Mesenchymal stem cell (in vitro differentiated cells and primary cell): ENCODE data around the gene BLVRA.
"Not testable (repeated sequence)": the region's sequence is repeated elsewhere in the genome, so short reads cannot be mapped to it uniquely, and the experiment has no call there.

Experiments used
- DNase-seq: peaks from one replicate; pipeline ENCODE4 v3.0.0-alpha.2; 2013
- H2AFZ ChIP-seq: one replicate; pipeline ENCODE4 v1.6.1; 2013; ENCODE audit warnings: low read depth, mild to moderate bottlenecking, control low read depth, inconsistent platforms, low read length, moderate library complexity
- H2AK5ac ChIP-seq: 2 replicates; pipeline ENCODE4 v1.6.1; 2013; ENCODE audit warnings: low read length, moderate library complexity, mild to moderate bottlenecking, inconsistent platforms; ENCODE audit not compliant: severe bottlenecking
- H2BK120ac ChIP-seq: one replicate; pipeline ENCODE4 v1.6.1; 2013; ENCODE audit warnings: low read depth, mild to moderate bottlenecking, inconsistent platforms, low read length, moderate library complexity
- H2BK12ac ChIP-seq, 2 experiments: one replicate each; pipeline ENCODE4 v1.6.1; 2013; ENCODE audit warnings: inconsistent platforms in 2 of 2, low read length in 2 of 2, mild to moderate bottlenecking in 2 of 2, moderate library complexity in 2 of 2, control low read depth in 1 of 2
- H2BK15ac ChIP-seq: one replicate; pipeline ENCODE4 v1.6.1; 2013; ENCODE audit warnings: mild to moderate bottlenecking, low read depth, inconsistent platforms; ENCODE audit not compliant: poor library complexity, severe bottlenecking
- H2BK5ac ChIP-seq: 2 replicates; pipeline ENCODE4 v1.6.1; 2013; ENCODE audit warnings: low read depth, mild to moderate bottlenecking, low read length, control low read depth, inconsistent platforms; ENCODE audit not compliant: poor library complexity, severe bottlenecking
- H3K14ac ChIP-seq, 2 experiments: one replicate each; pipeline ENCODE4 v1.6.1; 2013; ENCODE audit warnings: inconsistent platforms in 2 of 2, low read length in 2 of 2, control low read depth in 1 of 2, mild to moderate bottlenecking in 1 of 2, moderate library complexity in 1 of 2
- H3K18ac ChIP-seq, 2 experiments: one replicate each; pipeline ENCODE4 v1.6.1; 2013; ENCODE audit warnings: inconsistent platforms in 2 of 2, low read length in 2 of 2, control low read depth in 1 of 2, low read depth in 1 of 2, mild to moderate bottlenecking in 1 of 2
- H3K23ac ChIP-seq, 2 experiments: one replicate each; pipeline ENCODE4 v1.6.1; 2013; ENCODE audit warnings: inconsistent platforms in 2 of 2, low read length in 2 of 2, mild to moderate bottlenecking in 2 of 2, moderate library complexity in 2 of 2, control low read depth in 1 of 2
- H3K27ac ChIP-seq: 2 replicates; pipeline ENCODE4 v1.5.1; 2013; ENCODE audit warnings: mild to moderate bottlenecking, moderate library complexity, low read length, control low read depth, inconsistent platforms; ENCODE audit not compliant: poor library complexity, severe bottlenecking
- H3K27me3 ChIP-seq, 2 experiments: 2 replicates each; pipeline versions ENCODE4 v1.6.1 to v1.7.0; 2013; ENCODE audit warnings: low read length in 2 of 2, mild to moderate bottlenecking in 2 of 2, moderate library complexity in 2 of 2, control low read depth in 1 of 2, inconsistent platforms in 1 of 2; ENCODE audit not compliant: control insufficient read depth in 1 of 2, insufficient read depth in 1 of 2
- H3K36me3 ChIP-seq, 2 experiments: 2 replicates each; pipeline versions ENCODE4 v1.6.1 to v1.7.0; 2013; ENCODE audit warnings: low read length in 2 of 2, control low read depth in 1 of 2, inconsistent platforms in 1 of 2, low read depth in 1 of 2, mild to moderate bottlenecking in 1 of 2; ENCODE audit not compliant: insufficient read depth in 2 of 2, control insufficient read depth in 1 of 2
- H3K4ac ChIP-seq, 2 experiments: one replicate each; pipeline ENCODE4 v1.6.1; 2013; ENCODE audit warnings: inconsistent platforms in 2 of 2, low read length in 2 of 2, mild to moderate bottlenecking in 2 of 2, moderate library complexity in 2 of 2, control low read depth in 1 of 2, low read depth in 1 of 2
- H3K4me1 ChIP-seq: 2 replicates; pipeline ENCODE4 v1.6.1; 2013; ENCODE audit warnings: low read depth, low read length, control low read depth; ENCODE audit not compliant: control insufficient read depth, insufficient read depth
- H3K4me2 ChIP-seq: 2 replicates; pipeline ENCODE4 v1.6.1; 2013; ENCODE audit warnings: low read length, mild to moderate bottlenecking, inconsistent platforms; ENCODE audit not compliant: poor library complexity, severe bottlenecking
- H3K4me3 ChIP-seq, 2 experiments: 2 replicates each; pipeline versions ENCODE4 v1.5.1 to v1.7.0; 2013; ENCODE audit warnings: low read length in 2 of 2, mild to moderate bottlenecking in 2 of 2, control low read depth in 1 of 2, low read depth in 1 of 2; ENCODE audit not compliant: insufficient read depth in 1 of 2
- H3K79me1 ChIP-seq: replicated peaks from 2 replicates; pipeline ENCODE4 v1.6.1; 2013; ENCODE audit warnings: mild to moderate bottlenecking, control low read depth, low read length, inconsistent platforms; ENCODE audit not compliant: poor library complexity, severe bottlenecking
- H3K9ac ChIP-seq: 2 replicates; pipeline ENCODE4 v1.7.0; 2013; ENCODE audit warnings: mild to moderate bottlenecking, low read length, moderate library complexity
- H3K9me3 ChIP-seq: 2 replicates; pipeline ENCODE4 v1.7.0; 2013; ENCODE audit warnings: mild to moderate bottlenecking, low read length; ENCODE audit not compliant: control insufficient read depth
- H4K8ac ChIP-seq: one replicate; pipeline ENCODE4 v1.6.1; 2013; ENCODE audit warnings: inconsistent platforms, mild to moderate bottlenecking, low read length, moderate library complexity
- H4K91ac ChIP-seq: one replicate; pipeline ENCODE4 v1.6.1; 2013; ENCODE audit warnings: mild to moderate bottlenecking, low read length, inconsistent platforms
- WGBS: methylation state at CpG from one replicate; pipeline ENCODE4 v1.1.7; 2013; ENCODE audit warnings: mixed read lengths; 5-methylcytosine and 5-hydroxymethylcytosine counted together

Gene BLVRA

DNA sequence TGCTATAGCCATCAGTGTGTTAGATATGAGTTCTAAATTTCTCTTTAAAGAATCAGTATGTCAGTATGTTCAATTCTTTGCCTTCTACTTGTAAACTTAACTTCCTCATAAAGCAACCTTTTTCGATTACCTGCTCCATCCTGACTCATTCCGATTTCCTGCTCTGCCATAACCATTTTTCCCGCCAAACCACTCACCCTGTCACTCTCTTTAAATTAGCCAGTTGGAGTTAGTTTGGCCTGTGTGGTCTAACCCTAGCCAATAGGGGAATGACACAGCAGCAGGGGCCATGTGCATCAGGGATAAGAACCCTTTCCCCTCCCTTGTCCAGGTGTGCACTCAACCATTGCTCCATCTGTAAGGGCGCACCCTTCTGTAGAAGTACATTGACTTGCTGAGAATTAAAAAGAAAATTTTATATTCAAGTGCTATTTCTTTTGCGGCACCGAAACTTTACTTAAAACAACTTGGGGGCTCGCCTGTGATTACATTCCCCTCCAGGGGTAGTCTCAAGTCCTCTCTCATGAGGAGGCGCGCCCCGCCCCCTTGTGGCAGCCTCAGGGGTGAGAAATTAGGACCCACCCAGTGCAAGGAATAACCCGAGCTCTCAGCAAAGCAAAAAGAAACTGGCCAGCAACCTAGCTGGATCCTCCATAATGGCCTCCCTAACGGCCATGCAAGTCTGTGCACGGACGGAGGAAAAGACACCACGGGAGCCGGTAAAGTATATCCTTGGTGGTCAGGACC lies 51.9 kb downstream of the BLVRA start:
- not testable (repeated sequence) for H3K23ac ChIP-seq

DNA sequence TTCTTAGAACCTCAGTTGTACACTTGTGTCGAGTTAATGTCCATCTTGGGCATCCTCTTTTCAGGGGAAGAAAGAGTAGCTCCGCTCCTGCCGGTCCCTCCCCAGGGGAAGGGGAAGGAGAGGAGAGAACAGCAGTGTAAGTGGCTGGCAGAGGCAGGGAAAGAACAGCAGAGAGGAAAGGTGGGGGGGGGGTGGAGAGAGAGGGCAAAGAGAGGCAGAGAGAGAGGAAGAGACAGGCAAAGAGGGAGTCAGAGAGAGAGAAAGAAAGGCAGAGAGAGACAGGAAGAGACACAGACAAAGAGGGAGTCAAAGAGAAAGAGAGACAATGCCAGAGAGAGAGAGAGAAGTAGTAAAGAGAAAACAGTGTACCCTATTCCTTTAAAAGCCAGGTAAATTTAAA lies 56.9 kb downstream of the BLVRA start:
- H4K91ac ChIP-seq, result no peak overlapping the region
- H2BK5ac ChIP-seq, result no peak overlapping the region
- peaks cover 0 to 10% of the 10 kb centered on the region in 2 experiments for H3K27me3 ChIP-seq
- no peaks in the 10 kb centered on the region for H3K36me3 ChIP-seq
- H3K4me2 ChIP-seq, result no peak overlapping the region
- H2BK15ac ChIP-seq, result no peak overlapping the region
- no peak overlapping the region for H2BK120ac ChIP-seq
- WGBS, result 81% methylated on average over 3 of the region's 3 CpGs
- no peak overlapping the region for H3K18ac ChIP-seq
- no peaks in the 10 kb centered on the region for H3K4me1 ChIP-seq
- H3K79me1 ChIP-seq, result no peaks in the 10 kb centered on the region
- H3K27ac ChIP-seq, result no peak overlapping the region
- no peak overlapping the region for H2AK5ac ChIP-seq
- H3K14ac ChIP-seq, result no peak overlapping the region
- H3K9me3 ChIP-seq, result peaks cover 3% of the 10 kb centered on the region
- no peak overlapping the region for H3K4me3 ChIP-seq
- H2AFZ ChIP-seq, result no peak overlapping the region
- H4K8ac ChIP-seq, result no peak overlapping the region
- no peak for DNase-seq
- H3K4ac ChIP-seq, result no peak overlapping the region
- no peak overlapping the region for H3K23ac ChIP-seq
- no peak overlapping the region for H2BK12ac ChIP-seq
- no peak overlapping the region for H3K9ac ChIP-seq

More for the DNA sequence above, 51.9 kb downstream of the BLVRA start:
- H3K27ac ChIP-seq, H3K79me1 ChIP-seq, H2AK5ac ChIP-seq, H2BK12ac ChIP-seq, H3K18ac ChIP-seq, H3K27me3 ChIP-seq, H4K8ac ChIP-seq, H3K4me1 ChIP-seq, H3K4me3 ChIP-seq, H3K14ac ChIP-seq, H2BK5ac ChIP-seq, H2BK120ac ChIP-seq, H3K9me3 ChIP-seq, H2BK15ac ChIP-seq, H4K91ac ChIP-seq, H3K4me2 ChIP-seq, H2AFZ ChIP-seq, H3K4ac ChIP-seq, H3K9ac ChIP-seq: not testable (repeated sequence)
- peak; percentile 31 for DNase-seq
- H3K36me3 ChIP-seq, result peaks cover 24 to 44% of the 10 kb centered on the region in 2 experiments
- 90% methylated on average over 15 of the region's 16 CpGs for WGBS

DNA sequence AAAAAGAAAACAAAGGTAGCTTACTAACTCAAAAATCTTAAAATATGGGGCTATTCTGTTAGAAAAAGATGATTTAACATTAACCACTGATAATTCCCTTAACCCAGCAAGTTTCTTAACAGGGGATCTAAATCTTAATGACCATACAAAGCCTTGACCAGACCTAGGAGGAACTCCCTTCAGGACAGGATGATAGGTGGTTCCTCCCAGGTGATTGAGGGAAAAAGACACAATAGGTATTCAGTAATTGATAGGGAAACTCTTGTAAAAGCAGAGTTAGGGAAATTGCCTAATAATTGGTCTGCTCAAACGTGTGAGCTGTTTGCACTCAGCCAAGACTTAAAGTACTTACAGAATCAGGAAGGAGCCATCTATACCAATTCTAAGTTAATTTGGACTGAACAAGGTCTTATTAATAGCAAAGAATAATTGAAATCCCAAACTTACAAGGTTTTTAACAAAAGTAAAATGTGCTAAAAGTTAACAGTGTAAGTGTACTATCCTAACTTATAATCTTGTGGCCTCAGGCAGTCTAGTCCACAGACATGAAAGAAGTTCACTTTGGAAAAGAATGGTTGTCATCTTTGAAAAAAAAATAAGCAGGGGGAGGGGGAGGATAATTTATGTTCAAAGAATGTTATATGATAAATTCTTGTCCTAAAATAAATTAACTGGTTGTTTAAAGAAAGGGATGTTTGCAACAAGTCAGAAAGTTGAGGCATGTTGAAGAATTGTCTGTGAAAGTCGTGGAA lies 57.7 kb downstream of the BLVRA start:
- DNase-seq, H4K91ac ChIP-seq, H3K79me1 ChIP-seq, H4K8ac ChIP-seq, H2BK120ac ChIP-seq, H3K4ac ChIP-seq, H3K36me3 ChIP-seq, H2BK5ac ChIP-seq, H3K9ac ChIP-seq, H3K23ac ChIP-seq, H2AFZ ChIP-seq, H3K27me3 ChIP-seq, H3K4me2 ChIP-seq, H3K14ac ChIP-seq, H3K9me3 ChIP-seq, H3K27ac ChIP-seq, H3K18ac ChIP-seq, H3K4me3 ChIP-seq, H3K4me1 ChIP-seq, H2BK12ac ChIP-seq, H2AK5ac ChIP-seq, H2BK15ac ChIP-seq: not testable (repeated sequence)
- WGBS, result 89% methylated on average over 1 of the region's 2 CpGs

DNA sequence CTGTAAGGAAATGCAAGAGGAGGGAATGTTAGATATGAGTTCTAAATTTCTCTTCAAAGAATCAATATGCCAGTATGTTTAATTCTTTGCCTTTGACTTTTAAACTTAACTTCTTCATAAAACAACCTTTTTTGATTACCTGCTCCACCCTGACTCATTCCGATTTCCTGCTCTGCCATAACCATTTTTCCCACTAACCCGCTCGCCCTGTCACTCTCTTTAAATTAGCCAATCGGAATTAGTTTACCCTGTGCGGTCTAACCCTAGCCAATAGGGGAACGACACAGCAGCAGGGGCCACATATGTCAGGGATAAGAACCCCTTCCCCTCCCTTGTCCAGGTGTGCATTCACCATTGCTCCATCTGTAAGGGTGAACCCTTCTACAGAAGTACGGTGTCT lies 64.9 kb downstream of the BLVRA start:
- H2AFZ ChIP-seq, H3K4me1 ChIP-seq, H3K9me3 ChIP-seq, H2BK12ac ChIP-seq, H3K18ac ChIP-seq, H2BK5ac ChIP-seq, H3K27ac ChIP-seq, H2AK5ac ChIP-seq, H3K4me2 ChIP-seq, H3K9ac ChIP-seq, H3K4ac ChIP-seq, H2BK15ac ChIP-seq, H4K8ac ChIP-seq, H4K91ac ChIP-seq, H3K4me3 ChIP-seq, H3K14ac ChIP-seq, H3K23ac ChIP-seq, H3K79me1 ChIP-seq, H2BK120ac ChIP-seq, H3K36me3 ChIP-seq, DNase-seq: not testable (repeated sequence)
- 93% methylated on average over 7 of the region's 7 CpGs for WGBS
- peaks cover 24 to 33% of the 10 kb centered on the region in 2 experiments for H3K27me3 ChIP-seq
